ENCODE data around the gene COL4A2. TPM values are rescaled to one million over a fixed set of nuclear protein-coding genes. Genes with fewer than 3 reads are reported as not detected.

COL4A2 gene
- polyA plus RNA-seq, 12 donors, result 347 to 994 (median 444) TPM

GRCh38 chr13:110509971-110510786 lies 203.1 kb downstream of the COL4A2 start:
- peak; percentile 55 for DNase-seq

DNA sequence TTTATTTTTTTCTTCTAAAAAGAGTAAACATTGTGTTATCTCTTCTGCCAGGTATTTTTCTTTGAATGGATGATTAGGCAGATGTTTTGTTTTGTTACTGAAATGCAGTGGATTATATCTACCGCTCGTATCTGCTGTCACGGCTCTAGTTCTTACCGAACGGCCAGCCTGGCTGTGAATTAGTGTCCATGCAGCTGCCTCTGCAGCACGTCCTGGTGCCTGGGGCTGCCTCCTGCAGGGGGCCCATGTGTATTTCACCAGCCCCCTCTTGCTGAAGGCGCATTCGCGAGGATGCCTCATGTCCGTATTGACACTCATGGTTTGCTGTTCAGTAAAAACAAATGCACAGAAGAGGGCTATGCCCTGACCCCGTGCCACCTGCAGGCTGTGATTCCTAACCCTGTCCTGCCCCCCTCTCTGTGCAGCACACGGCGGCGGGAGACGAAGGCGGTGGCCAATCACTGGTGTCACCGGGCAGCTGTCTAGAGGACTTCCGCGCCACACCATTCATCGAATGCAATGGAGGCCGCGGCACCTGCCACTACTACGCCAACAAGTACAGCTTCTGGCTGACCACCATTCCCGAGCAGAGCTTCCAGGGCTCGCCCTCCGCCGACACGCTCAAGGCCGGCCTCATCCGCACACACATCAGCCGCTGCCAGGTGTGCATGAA lies 204.6 kb downstream of the COL4A2 start:
- DNase-seq, result no peak

DNA sequence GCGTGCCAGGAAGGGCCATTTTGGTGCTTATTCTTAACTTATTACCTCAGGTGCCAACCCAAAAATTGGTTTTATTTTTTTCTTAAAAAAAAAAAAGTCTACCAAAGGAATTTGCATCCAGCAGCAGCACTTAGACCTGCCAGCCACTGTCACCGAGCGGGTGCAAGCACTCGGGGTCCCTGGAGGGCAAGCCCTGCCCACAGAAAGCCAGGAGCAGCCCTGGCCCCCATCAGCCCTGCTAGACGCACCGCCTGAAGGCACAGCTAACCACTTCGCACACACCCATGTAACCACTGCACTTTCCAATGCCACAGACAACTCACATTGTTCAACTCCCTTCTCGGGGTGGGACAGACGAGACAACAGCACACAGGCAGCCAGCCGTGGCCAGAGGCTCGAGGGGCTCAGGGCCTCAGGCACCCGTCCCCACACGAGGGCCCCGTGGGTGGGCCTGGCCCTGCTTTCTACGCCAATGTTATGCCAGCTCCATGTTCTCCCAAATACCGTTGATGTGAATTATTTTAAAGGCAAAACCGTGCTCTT lies 205.2 kb downstream of the COL4A2 start:
- no peak for DNase-seq

GRCh38 chr13:110516500-110516899 lies 209.4 kb downstream of the COL4A2 start:
- DNase-seq, result no peak

DNA sequence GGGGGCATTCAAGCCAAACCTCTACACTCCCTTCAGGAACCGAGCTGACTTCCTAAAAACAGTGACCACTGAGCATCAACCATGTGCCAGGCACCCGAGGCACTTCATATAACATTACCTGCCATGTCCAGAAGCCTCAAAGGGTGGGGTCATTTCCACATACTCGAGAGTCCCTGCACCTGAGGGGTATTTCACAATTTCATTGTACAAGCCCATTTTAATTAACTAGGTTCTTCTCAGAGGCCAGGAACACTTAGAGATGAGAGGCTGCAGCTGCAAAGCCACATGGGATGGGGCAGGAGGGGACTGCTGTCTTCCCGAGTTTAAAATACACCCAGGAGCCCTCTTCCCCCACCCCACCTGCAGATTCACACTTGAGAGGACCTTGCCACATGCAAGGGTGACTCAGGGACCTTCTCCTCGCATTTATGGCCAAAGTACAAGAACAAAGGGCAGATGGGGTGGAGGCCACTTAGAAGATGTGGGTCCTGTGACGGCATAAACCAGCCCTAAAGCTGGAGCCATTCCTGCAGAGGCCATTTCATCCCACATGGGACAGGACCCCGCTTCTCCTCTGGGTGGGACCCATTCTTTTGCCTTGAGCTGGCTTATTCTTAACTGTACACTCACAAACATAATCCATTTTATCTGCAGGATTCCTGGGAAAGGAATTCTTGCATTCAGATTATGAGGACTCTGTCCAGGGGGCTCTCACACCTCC lies 210.6 kb downstream of the COL4A2 start:
- no peak for DNase-seq

GRCh38 chr13:110518226-110518525 lies 211.1 kb downstream of the COL4A2 start:
- no peak for DNase-seq

DNA sequence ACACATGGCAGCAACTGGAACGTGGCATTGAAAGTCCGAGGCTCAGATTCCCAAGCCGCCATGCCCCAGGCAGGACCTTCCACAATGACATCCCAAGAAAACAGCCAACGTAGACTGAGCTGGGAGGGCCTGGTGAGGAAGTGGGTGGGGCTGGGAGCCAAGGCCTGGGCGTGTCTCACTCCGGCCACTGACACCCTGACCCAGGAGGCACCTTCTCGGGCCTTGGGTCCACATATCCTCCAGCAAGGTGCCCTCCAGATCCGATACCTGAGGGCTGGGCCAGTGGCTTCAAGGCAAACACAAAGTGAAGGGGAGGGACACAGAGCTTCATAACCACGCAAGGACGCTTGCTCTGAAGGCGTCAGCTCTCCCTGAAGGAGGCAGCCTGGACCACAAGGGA lies 211.5 kb downstream of the COL4A2 start:
- no peak for DNase-seq

- no peak for DNase-seq
Measured at GRCh38 chr13:110519046-110519445, 212.0 kb downstream of the COL4A2 start.

DNA sequence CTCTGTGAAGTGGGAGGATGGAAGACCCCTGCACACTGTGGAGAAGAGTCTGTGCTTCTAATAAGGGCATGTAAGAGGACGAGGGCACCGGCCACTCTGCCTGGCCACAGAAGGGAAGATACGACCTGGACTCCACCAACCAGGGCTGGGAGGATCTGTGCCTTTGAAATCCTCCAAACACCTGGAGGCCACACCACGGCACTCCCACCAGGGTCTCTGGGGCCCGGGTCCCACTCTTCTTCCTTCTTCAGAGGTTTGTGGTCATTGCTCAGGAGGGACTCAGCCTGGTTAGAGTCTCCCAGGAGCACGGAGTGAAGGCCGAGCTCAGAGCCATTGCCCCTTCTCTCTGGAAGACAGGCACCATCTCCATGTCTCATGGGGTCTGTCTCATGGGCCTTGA lies 212.4 kb downstream of the COL4A2 start:
- no peak for DNase-seq

GRCh38 chr13:110520431-110521295 lies 213.6 kb downstream of the COL4A2 start:
- DNase-seq, result no peak

DNA sequence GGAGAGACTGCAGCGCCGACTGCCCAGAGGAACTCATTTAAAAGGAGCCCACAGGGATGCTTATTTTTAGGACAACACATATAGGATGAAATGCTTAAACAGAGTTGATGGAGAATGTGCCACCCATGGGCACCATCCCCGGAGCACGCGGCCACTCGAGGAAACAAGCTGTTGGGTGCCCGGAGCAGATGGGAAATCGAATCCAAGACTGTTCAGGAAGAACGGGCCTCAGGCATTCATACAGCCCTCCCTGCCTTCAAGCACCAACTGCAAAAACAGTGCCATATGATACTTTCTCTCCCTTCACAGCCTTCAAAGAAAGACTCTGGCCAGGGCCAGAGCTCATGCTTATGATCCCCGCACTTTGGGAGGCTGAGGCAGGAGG lies 214.2 kb downstream of the COL4A2 start:
- DNase-seq, result no peak

- no peak for DNase-seq
Measured at GRCh38 chr13:110521946-110522345, 214.9 kb downstream of the COL4A2 start.

DNA sequence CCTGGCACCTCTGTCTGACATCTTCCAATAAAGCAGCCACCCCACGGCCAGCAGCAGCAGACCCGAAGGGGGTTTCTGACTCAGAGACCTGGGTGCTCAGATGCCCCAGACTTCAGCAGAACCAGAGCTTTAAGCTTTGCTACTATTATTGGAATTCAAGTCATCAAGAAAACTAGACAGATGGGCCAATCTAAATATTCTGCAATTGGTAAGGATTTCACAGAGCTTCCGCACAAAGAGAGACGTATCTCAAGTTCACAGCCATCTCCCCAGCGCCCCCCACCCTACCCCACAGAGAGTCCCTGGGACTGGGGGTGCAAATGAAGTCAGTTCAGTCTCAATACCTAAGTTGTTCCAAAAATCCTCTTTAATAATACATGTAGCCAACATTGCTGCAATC lies 215.6 kb downstream of the COL4A2 start:
- DNase-seq, result no peak

DNA sequence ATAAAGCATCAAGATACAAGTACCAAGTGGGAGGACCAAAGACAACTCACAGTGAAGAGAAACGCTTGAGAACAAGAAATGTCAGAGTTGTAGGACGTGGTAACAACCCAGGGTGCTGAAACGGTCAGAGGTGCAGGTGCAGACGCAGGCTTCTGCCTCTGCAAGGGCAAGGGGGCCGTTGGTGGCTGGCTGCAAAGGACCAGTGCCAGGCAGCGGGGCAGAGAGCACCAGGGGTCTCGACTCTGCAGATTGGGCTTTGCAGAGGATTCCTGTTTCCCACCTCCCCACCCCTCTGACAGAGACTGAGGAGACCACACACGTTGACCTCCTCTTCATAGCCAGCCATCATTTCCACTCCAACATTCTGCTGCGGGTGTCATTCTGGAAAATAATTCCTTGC lies 216.1 kb downstream of the COL4A2 start:
- DNase-seq, result no peak

GRCh38 chr13:110523838-110524540 lies 216.9 kb downstream of the COL4A2 start:
- no peak for DNase-seq

- DNase-seq, result no peak
Measured at GRCh38 chr13:110524541-110525257, 217.6 kb downstream of the COL4A2 start.

- no peak for DNase-seq
Measured at GRCh38 chr13:110525328-110526319, 218.5 kb downstream of the COL4A2 start.

DNA sequence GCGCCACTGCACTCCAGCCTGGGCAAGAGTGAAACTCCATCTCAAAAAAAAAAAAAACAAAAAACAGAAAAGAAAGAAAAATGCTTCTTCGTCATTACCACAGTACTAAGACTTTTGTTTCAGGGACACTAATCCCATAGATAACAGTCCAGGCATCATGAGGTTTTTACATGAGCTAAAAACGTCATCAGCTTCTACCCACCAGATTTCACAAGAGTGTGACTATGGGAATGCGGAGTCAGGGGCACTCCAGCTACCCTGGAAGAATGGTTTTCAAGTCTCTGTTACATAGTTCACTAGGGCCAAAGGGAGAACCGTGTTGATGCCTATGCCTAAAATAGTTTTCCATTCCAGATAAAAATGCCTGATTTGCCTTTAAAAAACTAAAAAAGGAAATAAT lies 221.3 kb downstream of the COL4A2 start:
- no peak for DNase-seq

DNA sequence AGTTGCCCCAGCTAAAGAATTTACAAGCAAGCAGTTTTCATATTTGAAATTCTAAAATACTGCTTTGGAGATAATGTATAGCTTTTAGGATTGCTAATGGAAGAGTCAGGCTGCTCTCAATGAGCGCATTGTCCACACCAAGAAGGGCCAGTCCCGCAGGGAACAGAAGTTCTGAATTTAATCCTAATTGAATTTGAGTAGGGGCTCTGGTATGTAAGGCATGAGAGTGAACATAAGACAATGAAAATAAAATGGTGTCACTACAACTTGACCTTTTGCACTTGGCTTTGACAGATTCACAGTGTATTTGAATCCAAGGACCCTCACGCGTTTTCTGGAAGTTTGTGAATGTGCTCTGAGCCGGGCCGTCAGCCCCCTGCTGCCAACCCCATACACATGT lies 221.8 kb downstream of the COL4A2 start:
- no peak for DNase-seq
